ENCODE measurements around the gene MPND. TPM values are rescaled to one million over a fixed set of nuclear protein-coding genes. Genes with fewer than 3 reads are reported as not detected.

Gene MPND
- total and polyA plus RNA-seq, 2 of the 13 experiments (the other 11 are each of a cell fraction or from before 2014, with no cell fraction given) = 10.8 to 15.8 TPM

DNA sequence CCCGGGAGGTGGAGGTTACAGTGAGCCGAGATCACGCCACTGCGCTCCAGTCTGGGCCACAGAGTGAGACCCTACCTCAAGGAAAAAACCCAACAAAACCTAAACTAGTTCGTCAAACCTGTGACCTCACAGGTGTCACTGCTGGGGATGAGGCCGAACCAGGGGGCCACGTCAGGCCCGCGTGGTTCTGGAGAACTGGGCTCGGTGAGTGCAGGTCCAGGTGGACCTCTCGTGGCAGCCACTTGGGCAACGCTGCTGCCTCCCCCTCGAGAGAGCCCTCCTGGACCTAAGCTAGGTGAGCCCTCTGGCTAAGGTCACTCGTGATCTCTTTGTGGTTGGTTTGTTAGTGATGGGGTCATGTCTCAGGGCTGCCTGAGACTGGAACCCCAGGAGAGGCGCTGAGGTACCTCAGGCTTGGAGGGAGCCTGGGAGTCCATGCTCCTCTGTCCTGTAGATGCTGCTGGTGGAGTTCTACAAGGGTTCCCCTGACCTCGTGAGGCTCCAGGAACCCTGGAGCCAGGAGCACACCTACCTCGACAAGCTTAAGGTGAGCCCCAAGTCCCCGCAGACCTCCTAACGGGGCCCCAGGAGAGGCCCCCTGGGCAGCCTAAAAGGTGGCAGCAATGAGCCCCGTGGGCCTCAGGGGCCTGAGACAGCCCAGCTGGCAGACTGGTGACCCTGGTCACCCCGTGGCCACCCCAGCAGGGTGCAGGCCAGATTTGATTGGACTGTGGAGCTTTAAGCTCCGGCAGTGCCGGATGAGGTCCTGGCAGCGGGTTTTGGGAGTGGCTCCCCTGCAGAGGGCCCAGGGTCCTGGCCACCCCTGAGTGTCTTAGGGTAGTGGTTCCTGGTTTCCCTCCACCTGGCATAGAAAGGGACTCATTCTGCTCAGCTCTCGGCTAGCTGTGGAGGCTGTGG, 15.6 kb downstream of the MPND start:
- ATAC-seq (no peak), DNase-seq (ENCODE audit: low spot score) (no peak), FAIRE-seq (no peak)
- no TSS peak for BruUV-seq (replicated peaks)
- intact Hi-C loops (cut with micrococcal nuclease; ENCODE audit: unreplicated experiment) (no loop called here), in situ Hi-C loops (cut with HindIII; ENCODE audit: extremely low pct_ligation_motif_present, low pct_unique_long_range_greater_than_20kb) (no loop called here)
- no peak overlapping the region for H3K9ac ChIP-seq (ENCODE audit: insufficient read depth, low read depth, low read length)
- H3K36me3 ChIP-seq (replicated peaks in 1 of 2; ENCODE audit: control insufficient read depth in 1 of 2, insufficient read depth in 2 of 2, low read length in 2 of 2) = peaks cover 18 to 41% of the 10 kb centered on the region in 2 experiments; a peak in 4 of 5 replicates
- over 99% methylated on average over 14 of the region's 25 CpGs for WGBS (ENCODE audit: low lambda C conversion rate)
- H3K4me2 ChIP-seq (ENCODE audit: low read depth, low read length) = no peak overlapping the region
- no peaks in the 10 kb centered on the region for H3K79me2 ChIP-seq (ENCODE audit: insufficient read depth, low read length)
- POLR2A ChIA-PET = interaction anchor here (1.1 to 3.2 kb wide), 3 partner anchors 16 to 28 kb away, joined by 3 to 11 read pairs (median 10); partner anchors contain the start of gene MPND
- H3K4me3 ChIP-seq (replicated peaks in 1 of 3; ENCODE audit: insufficient read depth in 1 of 3, low read depth in 2 of 3, low read length in 3 of 3) = no peak overlapping the region
- CTCF ChIA-PET (ENCODE audit: low intra/inter-chr PET ratio, low total read pairs) = no interaction called here
- no peaks in the 10 kb centered on the region for H4K20me1 ChIP-seq (ENCODE audit: insufficient read depth, low read length)
- H3K9me3 ChIP-seq (ENCODE audit: low read length) = no peaks in the 10 kb centered on the region
- H3K27me3 ChIP-seq (ENCODE audit: control insufficient read depth in 1 of 2, insufficient read depth in 2 of 2, low read length in 2 of 2) = no peaks in the 10 kb centered on the region
- H2AFZ ChIP-seq (ENCODE audit: low read length) = no peak overlapping the region
- H3K4me1 ChIP-seq (ENCODE audit: insufficient read depth, low read length) = no peaks in the 10 kb centered on the region
- H3K27ac ChIP-seq (ENCODE audit: extremely low read length, insufficient read depth, low read length) = no peak overlapping the region
- TF ChIP-seq SKI (IDR thresholded peaks at IDR 0.05; ENCODE audit: partially characterized antibody) (no peak), HNRNPL (IDR thresholded peaks at IDR 0.05; ENCODE audit: low read depth, low read length) (0 out of 2 replicates have a peak, but pooled peaks have one; percentile 7), SAP130 (CRISPR knock-in tag; IDR thresholded peaks at IDR 0.05; ENCODE audit: low read depth) (no peak), CREB3 (CRISPR knock-in tag; IDR thresholded peaks at IDR 0.05) (no peak), POLR2AphosphoS5 (IDR thresholded peaks at IDR 0.05; ENCODE audit: low read depth, low read length) (0 out of 2 replicates have a peak, but pooled peaks have one; percentile 32), ZNF569 (CRISPR knock-in tag; IDR thresholded peaks at IDR 0.05; ENCODE audit: borderline replicate concordance) (no peak), HMGXB4 (CRISPR knock-in tag; IDR thresholded peaks at IDR 0.05; ENCODE audit: borderline replicate concordance in 1 of 2, low read depth in 1 of 2) (no peak), TARDBP (CRISPR knock-in tag; IDR thresholded peaks at IDR 0.05) (no peak), ZNF160 (CRISPR knock-in tag; IDR thresholded peaks at IDR 0.05) (no peak), KAT2B (IDR thresholded peaks at IDR 0.05; ENCODE audit: borderline replicate concordance, low read depth, low read length) (no peak), PHB2 (IDR thresholded peaks at IDR 0.05; ENCODE audit: partially characterized antibody) (no peak), DNMT3B (CRISPR knock-in tag; conservative IDR thresholded peaks at IDR 0.05) (no peak), ZNF660 (CRISPR knock-in tag; IDR thresholded peaks at IDR 0.05; ENCODE audit: borderline replicate concordance, low read depth) (no peak), ATF7 (IDR thresholded peaks at IDR 0.05) (no peak), ATF7 (CRISPR knock-in tag; IDR thresholded peaks at IDR 0.05) (no peak), ZEB1 (IDR thresholded peaks at IDR 0.05; ENCODE audit: insufficient replicate concordance, low read depth) (no peak), ZNF773 (CRISPR knock-in tag; IDR thresholded peaks at IDR 0.05; ENCODE audit: borderline replicate concordance) (no peak), ZNF136 (CRISPR knock-in tag; IDR thresholded peaks at IDR 0.05; ENCODE audit: low read depth) (no peak), ATF7-NPFF (CRISPR knock-in tag; IDR thresholded peaks at IDR 0.05; ENCODE audit: low read depth) (no peak), ZSCAN30 (CRISPR knock-in tag; IDR thresholded peaks at IDR 0.05) (no peak), AGO2 (optimal IDR thresholded peaks at IDR 0.05; ENCODE audit: low read depth, low read length) (peak; percentile 37), U2AF2 (IDR thresholded peaks at IDR 0.05; ENCODE audit: low read depth, low read length) (no peak), ZNF24 (IDR thresholded peaks at IDR 0.05) (no peak), ZNF282 (IDR thresholded peaks at IDR 0.05; ENCODE audit: partially characterized antibody) (no peak)

Data from HepG2 (cell line).